Measurements from ENCODE around the gene FAM221B. TPM values are rescaled to one million over a fixed set of nuclear protein-coding genes. Genes with fewer than 3 reads are reported as not detected.

FAM221B gene
- total RNA-seq, 4 donors from 2014 or later, result not detected

DNA sequence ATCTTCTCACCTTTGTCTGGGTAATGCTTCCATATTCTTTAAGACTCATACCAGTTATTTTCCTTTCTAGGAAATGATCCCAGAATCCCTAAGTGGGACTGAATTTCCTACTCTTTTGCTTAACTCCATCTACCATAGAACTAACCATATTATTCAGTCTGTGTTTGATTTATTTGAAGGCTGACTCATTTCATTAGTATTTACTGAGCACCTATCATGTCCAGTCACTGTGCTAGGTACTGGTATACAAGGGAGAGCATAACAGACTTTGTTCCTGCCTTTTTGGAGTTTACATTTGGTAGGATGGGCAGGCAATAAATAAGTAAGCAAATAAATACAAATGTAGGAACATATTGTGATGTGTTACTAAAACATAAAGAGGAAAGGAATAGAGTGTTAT lies 32.8 kb downstream of the FAM221B start:
- Histone ChIP-seq H3K9me3 (no peaks in the 10 kb centered on the region), H3K27me3 (no peaks in the 10 kb centered on the region), H3K36me3 (peaks cover 0 to 20% of the 10 kb centered on the region in 2 donors), H3K4me3 (no peak overlapping the region), H3K4me1 (peaks cover 3 to 56% (median 31%) of the 10 kb centered on the region in 3 donors), H3K27ac (no peak overlapping the region)
- ATAC-seq, result no peak
- TF ChIP-seq POLR2AphosphoS5 (IDR thresholded peaks at IDR 0.05) (no peak), POLR2A (IDR thresholded peaks at IDR 0.05) (no peak), EP300 (IDR thresholded peaks at IDR 0.05) (no peak)
- TF ChIP-seq, protein P1, sequence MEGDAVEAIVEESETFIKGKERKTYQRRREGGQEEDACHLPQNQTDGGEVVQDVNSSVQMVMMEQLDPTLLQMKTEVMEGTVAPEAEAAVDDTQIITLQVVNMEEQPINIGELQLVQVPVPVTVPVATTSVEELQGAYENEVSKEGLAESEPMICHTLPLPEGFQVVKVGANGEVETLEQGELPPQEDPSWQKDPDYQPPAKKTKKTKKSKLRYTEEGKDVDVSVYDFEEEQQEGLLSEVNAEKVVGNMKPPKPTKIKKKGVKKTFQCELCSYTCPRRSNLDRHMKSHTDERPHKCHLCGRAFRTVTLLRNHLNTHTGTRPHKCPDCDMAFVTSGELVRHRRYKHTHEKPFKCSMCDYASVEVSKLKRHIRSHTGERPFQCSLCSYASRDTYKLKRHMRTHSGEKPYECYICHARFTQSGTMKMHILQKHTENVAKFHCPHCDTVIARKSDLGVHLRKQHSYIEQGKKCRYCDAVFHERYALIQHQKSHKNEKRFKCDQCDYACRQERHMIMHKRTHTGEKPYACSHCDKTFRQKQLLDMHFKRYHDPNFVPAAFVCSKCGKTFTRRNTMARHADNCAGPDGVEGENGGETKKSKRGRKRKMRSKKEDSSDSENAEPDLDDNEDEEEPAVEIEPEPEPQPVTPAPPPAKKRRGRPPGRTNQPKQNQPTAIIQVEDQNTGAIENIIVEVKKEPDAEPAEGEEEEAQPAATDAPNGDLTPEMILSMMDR (IDR thresholded peaks at IDR 0.05), result no peak

DNA sequence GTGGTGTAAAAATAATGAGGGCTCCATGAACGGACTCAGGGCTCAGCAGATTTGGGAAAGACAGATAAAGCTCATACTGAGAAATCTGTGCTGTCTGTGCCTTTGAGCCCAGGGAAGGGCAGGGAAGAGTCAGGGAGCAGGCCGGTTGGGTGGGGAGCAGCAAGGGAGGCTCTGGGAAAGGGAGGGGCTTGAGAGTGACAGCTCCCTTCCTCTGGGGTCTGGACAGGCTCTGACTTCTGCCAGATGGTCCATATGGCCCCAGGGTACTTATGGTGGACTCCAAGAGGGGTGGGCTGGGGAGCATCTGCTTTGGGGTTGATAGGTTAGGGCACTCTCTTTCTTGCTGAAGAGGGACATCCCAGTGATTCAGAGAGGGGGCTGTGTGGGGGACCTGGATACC lies 35.1 kb downstream of the FAM221B start:
- Histone ChIP-seq H3K4me1 (peaks cover 5 to 65% (median 34%) of the 10 kb centered on the region in 3 donors), H3K36me3 (no peaks in the 10 kb centered on the region), H3K27ac (peak overlapping the region in 3 of 4 donors; percentile 54 to 91 (median 87)), H3K4me3 (peak overlapping the region in 1 of 2 donors; percentile 69), H3K9me3 (no peaks in the 10 kb centered on the region), H3K27me3 (no peaks in the 10 kb centered on the region)
- 64% methylated on average over 1 of the region's 2 CpGs; no CpG with 5 or more reads in 1 of the 2 donors for WGBS, 2 donors (ENCODE audit: low coverage in 1 of 2)
- no peak for TF ChIP-seq POLR2A (IDR thresholded peaks at IDR 0.05)
- ATAC-seq, result no peak

DNA sequence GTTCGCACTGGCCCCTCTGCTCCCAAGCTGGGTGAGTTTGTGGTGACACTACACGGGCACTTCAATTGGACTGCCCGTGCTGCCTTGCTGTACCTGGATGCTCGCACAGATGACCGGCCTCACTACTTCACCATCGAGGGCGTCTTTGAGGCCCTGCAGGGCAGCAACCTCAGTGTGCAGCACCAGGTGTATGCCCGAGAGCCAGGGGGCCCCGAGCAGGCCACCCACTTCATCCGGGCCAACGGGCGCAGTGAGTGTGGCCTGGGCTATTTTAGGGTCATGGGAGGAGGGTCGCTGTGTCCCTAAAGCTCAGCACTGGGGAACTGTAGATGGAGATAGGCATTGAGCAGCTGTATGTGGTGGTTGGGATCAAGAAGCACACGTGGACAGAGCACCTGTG lies 35.7 kb downstream of the FAM221B start:
- Histone ChIP-seq H3K4me1 (peaks cover 5 to 65% (median 34%) of the 10 kb centered on the region in 3 donors), H3K27me3 (no peaks in the 10 kb centered on the region), H3K27ac (peak overlapping the region in 2 of 4 donors; percentile 87 to 91), H3K36me3 (no peaks in the 10 kb centered on the region), H3K9me3 (no peaks in the 10 kb centered on the region), H3K4me3 (peak overlapping the region in 1 of 2 donors; percentile 69)
- ATAC-seq, result no peak
- TF ChIP-seq POLR2AphosphoS5 (IDR thresholded peaks at IDR 0.05) (no peak), EP300 (IDR thresholded peaks at IDR 0.05) (no peak), POLR2A (IDR thresholded peaks at IDR 0.05) (no peak)
- TF ChIP-seq, protein P1 (IDR thresholded peaks at IDR 0.05), result no peak
- 56 to 60% methylated on average over 1 of the region's 14 CpGs for WGBS, 2 donors (ENCODE audit: low coverage in 1 of 2)

DNA sequence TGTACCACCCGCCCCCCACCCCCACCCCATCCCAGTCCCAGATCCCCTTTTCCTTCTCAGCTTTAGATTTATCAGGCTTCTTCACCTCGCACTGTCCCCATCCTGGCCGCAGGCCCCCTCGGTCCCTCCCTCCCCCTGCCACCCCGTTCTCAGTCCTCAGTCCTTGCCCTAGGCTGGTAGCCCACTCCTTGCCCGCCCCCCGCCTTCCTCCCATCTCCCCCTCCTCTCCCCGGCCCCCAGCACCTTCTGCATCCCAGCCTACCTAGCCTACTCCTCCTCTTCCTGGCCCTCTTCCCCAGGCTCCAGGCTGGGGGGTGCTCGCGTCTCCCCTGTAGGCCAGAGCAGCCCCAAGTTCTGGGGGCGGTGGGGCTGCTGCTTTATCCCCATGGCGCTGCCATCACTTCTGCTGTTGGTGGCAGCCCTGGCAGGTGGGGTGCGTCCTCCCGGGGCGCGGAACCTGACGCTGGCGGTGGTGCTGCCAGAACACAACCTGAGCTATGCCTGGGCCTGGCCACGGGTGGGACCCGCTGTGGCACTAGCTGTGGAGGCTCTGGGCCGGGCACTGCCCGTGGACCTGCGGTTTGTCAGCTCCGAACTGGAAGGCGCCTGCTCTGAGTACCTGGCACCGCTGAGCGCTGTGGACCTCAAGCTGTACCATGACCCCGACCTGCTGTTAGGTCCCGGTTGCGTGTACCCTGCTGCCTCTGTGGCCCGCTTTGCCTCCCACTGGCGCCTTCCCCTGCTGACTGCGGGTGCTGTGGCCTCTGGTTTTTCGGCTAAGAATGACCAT lies 36.3 kb downstream of the FAM221B start:
- no peaks in the 10 kb centered on the region for H3K9me3 ChIP-seq
- peak overlapping the region; percentile 64 to 91 (median 89) for H3K27ac ChIP-seq
- no peaks in the 10 kb centered on the region for H3K36me3 ChIP-seq
- ATAC-seq, result no peak
- 29% methylated on average over 7 of the region's 34 CpGs; no CpG with 5 or more reads in 1 of the 2 donors for WGBS, 2 donors (ENCODE audit: low coverage in 1 of 2)
- H3K4me3 ChIP-seq, result peak overlapping the region; percentile 58 to 69
- no peaks in the 10 kb centered on the region for H3K27me3 ChIP-seq
- TF ChIP-seq, protein P1 (IDR thresholded peaks at IDR 0.05), result no peak
- no peak for TF ChIP-seq POLR2AphosphoS5 (IDR thresholded peaks at IDR 0.05)
- no peak for TF ChIP-seq EP300 (IDR thresholded peaks at IDR 0.05)
- TF ChIP-seq POLR2A (IDR thresholded peaks at IDR 0.05), result no peak
- peaks cover 5 to 60% (median 34%) of the 10 kb centered on the region in 3 donors for H3K4me1 ChIP-seq

DNA sequence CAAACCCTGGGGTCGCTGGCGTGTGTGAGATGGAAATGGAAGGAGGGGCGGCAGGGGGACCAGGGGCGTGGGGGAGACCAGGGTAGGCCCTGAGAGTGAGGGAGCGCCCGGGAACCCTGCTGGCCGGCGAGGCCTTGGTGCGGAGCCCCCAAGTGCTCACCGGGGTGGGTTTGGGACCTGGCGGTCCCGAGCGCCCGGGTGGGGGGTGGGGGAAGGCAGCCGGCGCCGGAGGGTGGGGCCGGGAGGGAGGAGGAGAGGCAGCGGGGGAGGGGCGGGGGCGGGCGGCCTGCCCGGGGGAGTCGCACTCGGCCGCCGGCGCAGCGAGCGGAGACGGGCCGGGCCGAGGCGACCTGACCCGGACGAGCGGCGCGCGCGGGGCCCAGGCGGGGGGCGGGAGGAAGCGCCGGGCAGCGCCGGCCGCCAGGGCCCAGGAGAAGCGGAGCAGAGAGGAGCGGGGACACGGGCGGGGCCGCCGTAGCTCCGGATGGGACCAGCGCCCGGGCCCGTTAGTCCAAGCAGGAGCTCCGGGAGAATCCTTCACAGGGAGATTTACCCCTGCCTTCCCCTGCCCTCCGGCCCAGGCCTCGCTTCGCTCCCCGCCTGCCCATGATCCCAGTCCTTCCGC lies 37.1 kb downstream of the FAM221B start, which contains the start of gene NPR2:
NPR2 (plus strand) TSS at position 295 of the 625 bp plus-strand sequence. CDS start 818 bp downstream, outside the sequence.
- H3K4me3 ChIP-seq, result peak within 1 kb of the TSS; percentile 58 to 69
- no peaks in the 10 kb centered on the region for H3K36me3 ChIP-seq
- peaks cover 5 to 54% (median 34%) of the 10 kb centered on the region in 3 donors for H3K4me1 ChIP-seq
- H3K27ac ChIP-seq, result peak within 1 kb of the TSS; percentile 81 to 91 (median 89)
- no peaks in the 10 kb centered on the region for H3K9me3 ChIP-seq
- H3K27me3 ChIP-seq, result no peaks in the 10 kb centered on the region
- ATAC-seq, result peak; percentile 81
- WGBS, 2 donors (ENCODE audit: low coverage in 1 of 2), result 0 to 9% methylated on average over 1 to 9 of the region's 64 CpGs
- peak; percentile 32 to 43 for TF ChIP-seq POLR2A (IDR thresholded peaks at IDR 0.05)
- no peak for TF ChIP-seq POLR2AphosphoS5 (IDR thresholded peaks at IDR 0.05)
- TF ChIP-seq, protein P1 (IDR thresholded peaks at IDR 0.05), result peak in 2 of 4 experiments; percentile 26 to 32
- TF ChIP-seq EP300 (IDR thresholded peaks at IDR 0.05), result no peak
